HFF-Myc (cell line): ENCODE data around the gene PARVB.

Source experiments
- DNase-seq: peaks from one replicate; pipeline ENCODE4 v3.0.0-alpha.2; 2011; ENCODE audit warnings: low read depth; ENCODE audit errors: extremely low read depth
- H3K4me3 ChIP-seq: replicated peaks from 2 replicates; pipeline ENCODE4 v1.5.1; 2011; ENCODE audit warnings: low read depth, mild to moderate bottlenecking, control low read depth, low read length
- TF ChIP-seq, protein P1 (sequence below): IDR thresholded peaks from 2 replicates; pipeline ENCODE4 v1.5.1; 2012; ENCODE audit warnings: mild to moderate bottlenecking, low read depth, low read length, control low read depth; ENCODE audit errors: missing control alignments

Gene PARVB

DNA sequence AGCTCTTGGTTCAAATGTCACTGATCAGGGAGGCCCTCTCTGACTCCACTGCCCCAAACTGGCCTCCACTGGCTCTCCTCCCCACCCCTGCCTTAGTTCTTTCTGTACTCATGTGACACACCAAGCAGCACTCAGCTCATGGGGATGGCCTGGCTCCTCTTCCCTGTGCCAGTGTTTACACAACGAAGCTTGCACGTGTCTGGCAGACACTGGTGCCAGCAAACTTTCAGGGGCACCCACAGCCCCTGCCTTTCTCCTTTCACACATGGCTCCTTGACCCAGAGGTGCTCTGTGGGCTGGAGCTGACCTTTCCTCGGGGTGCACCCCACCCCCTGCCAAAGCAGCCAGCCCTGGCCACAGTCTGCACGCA is 119.0 kb downstream of the PARVB start:
- DNase-seq: no peak
- H3K4me3 ChIP-seq: no peak overlapping the region
- TF ChIP-seq, protein P1, sequence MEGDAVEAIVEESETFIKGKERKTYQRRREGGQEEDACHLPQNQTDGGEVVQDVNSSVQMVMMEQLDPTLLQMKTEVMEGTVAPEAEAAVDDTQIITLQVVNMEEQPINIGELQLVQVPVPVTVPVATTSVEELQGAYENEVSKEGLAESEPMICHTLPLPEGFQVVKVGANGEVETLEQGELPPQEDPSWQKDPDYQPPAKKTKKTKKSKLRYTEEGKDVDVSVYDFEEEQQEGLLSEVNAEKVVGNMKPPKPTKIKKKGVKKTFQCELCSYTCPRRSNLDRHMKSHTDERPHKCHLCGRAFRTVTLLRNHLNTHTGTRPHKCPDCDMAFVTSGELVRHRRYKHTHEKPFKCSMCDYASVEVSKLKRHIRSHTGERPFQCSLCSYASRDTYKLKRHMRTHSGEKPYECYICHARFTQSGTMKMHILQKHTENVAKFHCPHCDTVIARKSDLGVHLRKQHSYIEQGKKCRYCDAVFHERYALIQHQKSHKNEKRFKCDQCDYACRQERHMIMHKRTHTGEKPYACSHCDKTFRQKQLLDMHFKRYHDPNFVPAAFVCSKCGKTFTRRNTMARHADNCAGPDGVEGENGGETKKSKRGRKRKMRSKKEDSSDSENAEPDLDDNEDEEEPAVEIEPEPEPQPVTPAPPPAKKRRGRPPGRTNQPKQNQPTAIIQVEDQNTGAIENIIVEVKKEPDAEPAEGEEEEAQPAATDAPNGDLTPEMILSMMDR: no peak

DNA sequence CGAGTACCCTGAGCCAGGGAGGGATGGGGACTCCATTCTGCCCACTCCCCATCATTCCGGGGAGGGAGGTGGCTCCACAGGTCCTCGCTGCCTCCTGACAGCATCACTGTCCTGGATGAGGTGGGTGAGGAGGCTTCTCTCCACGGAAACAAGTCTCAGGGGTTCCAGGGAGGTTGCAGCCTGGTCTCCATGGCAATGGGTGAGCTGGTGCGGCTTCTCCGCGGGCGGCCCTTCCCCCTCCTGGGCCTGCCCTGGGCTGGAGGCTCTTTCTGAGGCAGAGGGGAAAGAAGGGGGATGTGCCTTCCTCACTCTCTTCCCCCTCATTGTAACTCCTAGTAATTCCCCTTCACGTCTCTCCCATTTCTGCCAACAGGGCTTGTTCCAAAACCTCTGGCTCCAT is 119.5 kb downstream of the PARVB start:
- no peak for DNase-seq
- TF ChIP-seq, protein P1: no peak
- no peak overlapping the region for H3K4me3 ChIP-seq

DNA sequence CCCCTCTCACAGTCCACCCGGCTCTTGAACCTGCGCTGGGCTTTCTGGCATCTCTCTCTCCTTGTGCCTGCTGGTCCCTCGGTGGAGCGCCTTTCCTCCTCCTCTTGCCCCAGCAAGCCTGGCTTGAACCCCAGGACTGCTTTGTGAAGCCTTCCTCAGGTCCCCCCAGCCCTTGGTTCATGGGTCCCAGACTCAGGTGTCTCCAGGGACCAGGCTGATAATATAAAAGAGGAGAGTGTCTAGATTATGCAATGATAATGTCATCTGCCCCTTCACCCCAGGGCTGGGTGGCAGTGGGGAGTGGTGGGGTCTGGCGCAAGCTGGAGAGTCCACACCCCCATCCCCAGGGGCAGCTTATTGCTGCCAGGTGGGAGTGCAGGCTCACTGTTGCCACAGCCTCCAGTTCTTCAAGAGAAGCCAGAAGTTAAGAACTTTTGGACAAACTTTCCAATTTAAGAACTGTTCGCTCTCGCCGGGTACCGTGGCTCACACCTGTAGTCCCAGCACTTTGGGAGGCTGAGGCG is 120.0 kb downstream of the PARVB start:
- H3K4me3 ChIP-seq: no peak overlapping the region
- TF ChIP-seq, protein P1: no peak
- DNase-seq: no peak

DNA sequence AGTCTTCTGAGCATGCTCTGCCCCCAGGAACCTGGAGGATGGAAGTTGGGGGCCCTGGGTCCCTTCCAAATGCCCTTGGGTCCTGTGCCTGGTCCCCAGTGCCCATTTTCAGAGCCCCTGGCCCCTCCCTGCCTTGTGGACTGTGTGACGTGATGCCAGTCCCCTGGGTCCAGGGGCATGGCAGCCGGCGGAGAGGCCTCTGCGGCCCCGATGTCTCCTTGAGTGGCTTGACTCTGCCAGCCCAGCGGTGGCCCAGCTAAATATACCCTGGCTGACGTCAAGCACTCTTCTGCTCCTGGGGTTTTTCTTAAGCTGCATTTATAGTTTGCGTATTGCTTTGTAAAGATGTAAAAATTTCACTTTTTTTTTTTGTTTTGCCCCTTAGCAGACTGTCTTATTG is 121.4 kb downstream of the PARVB start:
- no peak for DNase-seq
- H3K4me3 ChIP-seq: no peak overlapping the region
- TF ChIP-seq, protein P1: no peak

DNA sequence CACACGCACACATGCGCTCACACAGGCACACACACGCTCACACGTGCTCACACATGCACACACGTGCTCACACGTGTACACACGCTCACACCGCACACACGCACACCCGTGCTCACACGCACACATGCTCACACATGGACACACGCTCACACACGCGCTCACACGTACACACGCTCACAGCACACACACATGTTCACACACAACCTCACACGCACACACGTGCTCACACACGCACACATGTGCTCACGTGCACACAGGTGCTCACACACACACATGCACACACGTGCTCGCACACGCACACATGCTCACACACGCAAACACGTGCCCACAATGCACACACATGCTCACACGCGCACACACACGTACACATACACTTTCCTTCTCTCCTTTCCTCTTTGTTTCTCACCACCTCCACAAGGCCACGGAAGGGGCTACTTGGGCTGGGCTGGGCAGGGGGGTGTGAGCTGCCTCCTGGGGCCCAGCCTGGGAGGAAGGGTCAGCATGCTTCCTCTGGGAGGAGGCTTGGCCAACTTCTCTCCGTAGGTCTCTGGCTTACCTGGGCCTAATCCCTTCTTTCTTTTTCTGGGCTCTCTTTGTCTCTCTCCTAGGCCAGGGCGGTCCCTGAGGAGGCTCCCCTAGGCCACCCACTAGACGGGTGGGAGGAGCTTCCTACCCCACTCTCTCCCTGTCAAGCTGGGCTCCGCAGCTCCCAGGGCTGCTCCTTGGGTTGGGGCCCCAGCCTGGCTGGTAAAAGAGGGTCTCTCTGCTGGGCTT is 122.2 kb downstream of the PARVB start:
- TF ChIP-seq, protein P1: no peak
- no peak for DNase-seq
- H3K4me3 ChIP-seq: no peak overlapping the region

DNA sequence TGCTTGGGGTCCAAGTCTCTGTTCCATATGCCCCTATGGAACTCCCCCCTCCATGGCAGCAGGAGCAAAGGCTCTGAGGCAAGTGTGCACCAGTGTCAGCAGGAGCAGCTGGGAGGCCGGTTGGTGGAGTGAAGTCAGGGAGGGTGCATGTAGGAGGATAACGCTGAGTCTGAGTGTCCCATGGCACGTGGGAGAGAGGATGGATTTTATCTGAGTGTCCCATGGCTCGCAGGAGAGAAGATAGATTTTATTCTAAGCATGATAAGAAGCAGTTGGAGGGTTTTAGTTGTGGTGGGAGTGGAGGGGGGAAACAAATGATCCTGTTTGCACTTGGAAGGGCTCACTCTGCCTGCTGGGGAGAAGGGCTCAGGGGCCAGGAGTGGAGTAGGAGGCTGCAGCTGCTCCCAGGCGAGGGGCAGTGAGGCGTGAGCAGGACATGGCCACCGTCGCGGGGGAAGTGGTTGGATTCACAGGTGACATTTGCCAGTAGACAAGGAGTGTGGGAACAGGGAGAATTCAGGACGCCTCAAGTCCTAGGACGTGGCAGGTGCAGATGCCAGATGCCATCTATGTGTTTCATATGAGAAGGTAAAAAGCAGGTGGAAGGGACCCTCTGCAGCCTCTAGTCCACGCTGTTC is 123.0 kb downstream of the PARVB start:
- TF ChIP-seq, protein P1: no peak
- DNase-seq: no peak
- no peak overlapping the region for H3K4me3 ChIP-seq
